ENCODE results near the gene ITGB1BP2. TPM values are rescaled to one million over a fixed set of nuclear protein-coding genes. Genes with fewer than 3 reads are reported as not detected.
"Not testable (repeated sequence)": the region's sequence is repeated elsewhere in the genome, so short reads cannot be mapped to it uniquely, and the experiment has no call there.

Gene ITGB1BP2
- total RNA-seq, 2 experiments from 2014 or later: 4.9 to 5.6 TPM

GRCh38 chrX:71352439-71352838, 50.9 kb downstream of the ITGB1BP2 start:
- not testable (repeated sequence) for H3K27me3 Mint-ChIP-seq, H3K9me3 Mint-ChIP-seq, H3K4me1 Mint-ChIP-seq, H3K36me3 Mint-ChIP-seq, DNase-seq, H3K27ac Mint-ChIP-seq, H3K4me3 Mint-ChIP-seq

Other genes starting within 250 kb of the ITGB1BP2 start
- gene SNX12, start 233.4 kb upstream of the ITGB1BP2 start, total RNA-seq: 10 to 100 TPM; 44.4 to 44.8 TPM
- gene FOXO4, start 205.9 kb upstream of the ITGB1BP2 start, total RNA-seq: 1 to 10 TPM; 6.0 to 7.8 TPM
- gene CXorf65, start 195.0 kb upstream of the ITGB1BP2 start, total RNA-seq: 10 to 100 TPM in 1 of 2 experiments, 1 to 10 TPM in 1; 6.7 to 10.4 TPM
- gene IL2RG, start 190.2 kb upstream of the ITGB1BP2 start, total RNA-seq: 100 to 1,000 TPM; 231 to 241 TPM
- 10 to 100 TPM; 43.4 to 46.4 TPM for gene MED12, start 183.2 kb upstream of the ITGB1BP2 start, total RNA-seq
- under 1 TPM; 0.41 to 0.58 TPM for gene NLGN3, start 156.9 kb upstream of the ITGB1BP2 start, total RNA-seq
- gene GJB1, start 78.5 kb upstream of the ITGB1BP2 start, total RNA-seq: not detected
- 10 to 100 TPM; 22.9 to 25.1 TPM for gene ZMYM3, start 47.6 kb upstream of the ITGB1BP2 start, total RNA-seq
- gene NONO, start 18.1 kb upstream of the ITGB1BP2 start, total RNA-seq: 100 to 1,000 TPM; 521 to 536 TPM
- gene TAF1, start 64.6 kb downstream of the ITGB1BP2 start, total RNA-seq: 10 to 100 TPM; 30.5 to 30.7 TPM
- 100 to 1,000 TPM; 233 to 244 TPM for gene OGT, start 231.4 kb downstream of the ITGB1BP2 start, total RNA-seq